Putamen (tissue), 1 donor: Measurements from ENCODE around the gene ZNF526.
"Not testable (repeated sequence)": the region's sequence is repeated elsewhere in the genome, so short reads cannot be mapped to it uniquely, and the experiment has no call there.

Experiments
- DNase-seq: peaks from one replicate; pipeline ENCODE4 v3.0.0-alpha.2; 2016; ENCODE audit warnings: low spot score

Gene ZNF526

DNA sequence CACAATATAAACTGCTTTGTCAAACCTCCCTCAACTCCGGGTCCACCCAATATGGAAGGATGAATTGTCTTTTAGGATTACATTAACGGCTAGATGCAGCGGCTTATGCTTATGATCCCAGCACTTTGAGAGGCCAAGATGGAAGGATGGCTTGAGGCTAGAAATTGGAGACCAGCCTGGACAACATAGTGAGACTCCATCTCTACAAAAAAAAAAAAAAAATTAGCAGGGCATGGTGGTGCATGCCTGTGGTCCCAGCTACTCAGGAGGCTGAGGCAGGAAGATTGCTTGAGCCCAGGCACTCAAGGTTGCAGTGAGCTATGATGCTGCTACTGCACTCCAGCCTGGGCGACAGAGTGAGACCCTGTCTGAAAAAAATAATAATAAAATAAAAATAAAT is 46.0 kb downstream of the ZNF526 start:
- not testable (repeated sequence) for DNase-seq

DNA sequence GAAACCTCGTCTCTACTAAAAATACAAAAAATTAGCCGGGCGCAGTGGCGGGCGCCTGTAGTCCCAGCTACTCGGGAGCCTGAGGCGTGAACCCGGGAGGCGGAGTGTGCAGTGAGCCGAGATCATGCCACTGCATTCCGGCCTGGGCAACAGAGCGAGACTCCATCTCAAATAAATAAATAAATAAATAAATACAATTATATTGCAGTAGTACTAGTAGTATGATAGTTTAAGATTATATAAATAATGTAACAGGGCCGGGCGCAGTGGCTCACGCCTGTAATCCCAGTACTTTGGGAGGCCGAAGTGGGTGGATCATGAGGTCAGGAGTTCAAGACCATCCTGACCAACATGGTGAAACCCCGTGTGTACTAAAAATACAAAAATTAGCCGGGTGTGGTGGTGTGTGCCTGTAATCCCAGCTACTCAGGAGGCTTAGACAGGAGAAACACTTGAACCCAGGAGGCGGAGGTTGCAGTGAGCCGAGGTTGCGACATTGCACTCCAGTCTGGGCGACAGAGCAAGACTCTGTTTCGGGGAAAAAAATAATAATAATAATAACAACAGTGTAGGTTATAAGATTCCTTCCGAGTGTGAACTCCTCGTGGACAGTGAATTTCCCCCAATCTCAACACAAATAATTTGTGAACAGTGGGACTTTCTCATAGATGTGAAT is 47.0 kb downstream of the ZNF526 start:
- not testable (repeated sequence) for DNase-seq

DNA sequence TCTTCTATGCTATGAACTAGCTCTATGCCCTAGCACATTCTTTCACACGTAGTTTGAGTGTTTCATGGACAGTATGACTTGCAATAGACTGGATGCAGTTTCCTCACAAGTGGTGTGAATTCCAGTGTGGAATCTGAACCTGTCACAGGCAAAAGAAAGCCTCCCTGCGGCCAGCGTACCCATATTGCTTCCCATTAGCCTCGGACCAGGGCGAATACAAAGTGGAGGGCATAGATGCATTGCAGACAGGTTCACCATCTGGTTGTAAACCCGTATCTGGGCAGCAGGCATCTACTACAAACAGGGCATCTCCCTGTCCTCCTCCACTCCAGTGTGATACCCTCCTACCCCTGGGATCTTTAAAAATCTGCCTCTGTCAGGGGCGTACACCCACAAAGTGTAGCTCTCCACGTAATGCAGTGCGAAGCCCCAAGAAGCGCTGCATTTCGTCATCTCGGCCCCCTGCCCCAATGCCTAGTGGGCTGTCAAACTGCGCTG is 47.6 kb downstream of the ZNF526 start:
- no peak for DNase-seq

GRCh38 chr19:42268142-42268703 is 48.1 kb downstream of the ZNF526 start:
- DNase-seq, result peak; percentile 99

GRCh38 chr19:42268704-42269477 is 48.8 kb downstream of the ZNF526 start, which contains the start of gene CIC:
Gene CIC (plus strand): TSS chr19:42269252. CDS start chr19:42271784, 2,532 bp downstream.
- DNase-seq, result peak; percentile 100

- no peak for DNase-seq
Observed at GRCh38 chr19:42269478-42270345, 49.6 kb downstream of the ZNF526 start.

GRCh38 chr19:42270346-42271044 is 50.4 kb downstream of the ZNF526 start:
- no peak for DNase-seq

- DNase-seq, result no peak
Observed at GRCh38 chr19:42271045-42271419, 50.9 kb downstream of the ZNF526 start.

DNA sequence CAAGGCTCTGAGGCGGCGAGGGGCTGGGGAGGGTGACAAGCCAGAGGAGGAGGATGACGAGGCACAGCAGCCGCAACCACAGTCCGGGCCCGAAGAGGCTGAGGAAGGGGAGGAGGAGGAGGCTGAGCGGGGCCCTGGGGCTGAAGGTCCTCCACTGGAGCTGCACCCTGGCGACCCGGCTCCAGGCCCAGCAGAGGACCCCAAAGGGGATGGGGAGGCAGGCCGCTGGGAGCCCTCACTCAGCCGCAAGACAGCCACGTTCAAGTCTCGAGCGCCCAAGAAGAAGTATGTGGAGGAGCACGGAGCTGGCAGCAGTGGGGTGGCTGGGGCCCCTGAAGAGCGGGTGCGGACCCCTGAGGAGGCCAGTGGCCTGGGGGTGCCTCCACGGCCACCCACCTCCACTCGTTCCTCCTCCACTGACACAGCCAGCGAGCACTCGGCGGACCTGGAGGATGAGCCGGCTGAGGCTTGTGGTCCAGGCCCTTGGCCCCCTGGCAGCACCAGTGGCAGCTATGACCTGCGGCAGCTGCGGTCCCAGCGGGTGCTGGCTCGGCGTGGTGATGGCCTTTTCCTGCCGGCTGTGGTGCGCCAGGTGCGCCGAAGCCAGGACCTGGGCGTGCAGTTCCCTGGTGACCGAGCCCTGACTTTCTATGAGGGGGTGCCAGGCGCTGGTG is 51.9 kb downstream of the ZNF526 start:
- no peak for DNase-seq

- no peak for DNase-seq
Observed at GRCh38 chr19:42272535-42272897, 52.4 kb downstream of the ZNF526 start.

GRCh38 chr19:42272989-42273406 is 52.9 kb downstream of the ZNF526 start:
- no peak for DNase-seq

- no peak for DNase-seq
Observed at GRCh38 chr19:42273407-42274064, 53.4 kb downstream of the ZNF526 start.

DNA sequence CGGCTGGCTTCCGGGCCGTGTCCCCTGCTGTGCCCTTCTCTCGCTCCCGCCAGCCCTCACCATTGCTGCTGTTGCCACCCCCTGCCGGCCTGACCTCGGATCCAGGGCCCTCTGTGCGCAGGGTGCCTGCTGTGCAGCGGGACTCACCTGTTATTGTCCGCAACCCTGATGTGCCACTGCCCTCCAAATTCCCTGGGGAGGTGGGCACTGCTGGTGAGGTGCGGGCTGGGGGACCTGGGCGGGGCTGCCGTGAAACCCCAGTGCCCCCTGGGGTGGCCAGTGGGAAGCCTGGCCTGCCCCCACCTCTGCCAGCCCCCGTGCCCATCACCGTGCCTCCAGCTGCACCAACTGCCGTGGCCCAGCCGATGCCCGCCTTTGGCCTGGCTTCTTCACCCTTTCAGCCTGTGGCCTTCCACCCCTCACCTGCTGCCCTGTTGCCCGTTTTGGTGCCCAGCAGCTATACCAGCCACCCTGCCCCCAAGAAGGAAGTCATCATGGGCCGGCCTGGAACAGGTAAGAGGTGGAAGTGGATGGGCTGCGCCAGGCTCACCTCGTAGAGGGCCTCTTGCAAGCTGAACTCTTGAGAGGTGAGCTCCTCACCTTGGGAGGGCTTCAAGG is 54.1 kb downstream of the ZNF526 start:
- DNase-seq, result no peak

GRCh38 chr19:42275103-42275502 is 55.0 kb downstream of the ZNF526 start:
- no peak for DNase-seq

- no peak for DNase-seq
Observed at GRCh38 chr19:42275517-42275916, 55.4 kb downstream of the ZNF526 start.

- DNase-seq, result no peak
Observed at GRCh38 chr19:42276284-42276683, 56.2 kb downstream of the ZNF526 start.

- DNase-seq, result no peak
Observed at GRCh38 chr19:42276821-42277220, 56.7 kb downstream of the ZNF526 start.
